A673 (cell line): ENCODE results near the gene ERBB2.

Source experiments
- CTCF ChIP-seq: fragments of 300-800, 200-600 bp; sonication (generic); conservative IDR thresholded peaks from 2 replicates; pipeline ENCODE4 v1.5.1; 2017; ENCODE audit warnings: low read depth, mild to moderate bottlenecking, antibody characterized with exemption, low read length, moderate library complexity, mixed read lengths
- EZH2 ChIP-seq: fragments of 200-600 bp; sonication (generic); IDR thresholded peaks from 2 replicates; pipeline ENCODE4 v1.6.1; 2017; ENCODE audit warnings: borderline replicate concordance, low read depth, mild to moderate bottlenecking, mixed read lengths, antibody characterized with exemption, low read length; ENCODE audit not compliant: poor library complexity, severe bottlenecking

- TF ChIP-seq CTCF (no peak), EZH2 (no peak)
Observed at GRCh38 chr17:39658346-39658745, 41.5 kb upstream of the ERBB2 start.
